ENCODE data around the gene CD44.

GRCh38 chr11:35193767-35194166 lies 54.8 kb downstream of the CD44 start:
- no peak for TF ChIP-seq POLR2A (IDR thresholded peaks at IDR 0.05)
- TF ChIP-seq, protein P1, sequence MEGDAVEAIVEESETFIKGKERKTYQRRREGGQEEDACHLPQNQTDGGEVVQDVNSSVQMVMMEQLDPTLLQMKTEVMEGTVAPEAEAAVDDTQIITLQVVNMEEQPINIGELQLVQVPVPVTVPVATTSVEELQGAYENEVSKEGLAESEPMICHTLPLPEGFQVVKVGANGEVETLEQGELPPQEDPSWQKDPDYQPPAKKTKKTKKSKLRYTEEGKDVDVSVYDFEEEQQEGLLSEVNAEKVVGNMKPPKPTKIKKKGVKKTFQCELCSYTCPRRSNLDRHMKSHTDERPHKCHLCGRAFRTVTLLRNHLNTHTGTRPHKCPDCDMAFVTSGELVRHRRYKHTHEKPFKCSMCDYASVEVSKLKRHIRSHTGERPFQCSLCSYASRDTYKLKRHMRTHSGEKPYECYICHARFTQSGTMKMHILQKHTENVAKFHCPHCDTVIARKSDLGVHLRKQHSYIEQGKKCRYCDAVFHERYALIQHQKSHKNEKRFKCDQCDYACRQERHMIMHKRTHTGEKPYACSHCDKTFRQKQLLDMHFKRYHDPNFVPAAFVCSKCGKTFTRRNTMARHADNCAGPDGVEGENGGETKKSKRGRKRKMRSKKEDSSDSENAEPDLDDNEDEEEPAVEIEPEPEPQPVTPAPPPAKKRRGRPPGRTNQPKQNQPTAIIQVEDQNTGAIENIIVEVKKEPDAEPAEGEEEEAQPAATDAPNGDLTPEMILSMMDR (IDR thresholded peaks at IDR 0.05) = no peak
- no peak for TF ChIP-seq EP300 (IDR thresholded peaks at IDR 0.05)

Measured in gastroesophageal sphincter (tissue), 3 donors.